HS-5 (cell line): ENCODE measurements around the gene MORN1.
"Not testable (repeated sequence)": the region's sequence is repeated elsewhere in the genome, so short reads cannot be mapped to it uniquely, and the experiment has no call there.

Source experiments
- DNase-seq: peaks from one replicate; pipeline ENCODE4 v3.0.0-alpha.2; 2012; ENCODE audit warnings: low read depth

The MORN1 gene

DNA sequence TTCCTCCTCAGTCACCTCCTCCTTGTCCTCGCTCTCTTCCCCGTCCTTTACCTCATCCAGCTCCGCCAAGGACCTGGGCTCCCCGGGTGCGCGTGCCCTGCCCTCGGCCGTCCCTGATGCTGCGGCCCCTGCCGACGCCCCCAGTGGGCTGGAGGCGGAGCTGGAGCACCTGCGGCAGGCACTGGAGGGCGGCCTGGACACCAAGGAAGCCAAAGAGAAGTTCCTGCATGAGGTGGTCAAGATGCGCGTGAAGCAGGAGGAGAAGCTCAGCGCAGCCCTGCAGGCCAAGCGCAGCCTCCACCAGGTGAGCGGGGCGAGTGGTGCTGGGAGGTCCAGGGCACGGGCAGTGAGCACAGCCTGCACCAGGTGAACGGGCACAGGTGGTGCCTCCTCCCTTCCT lies 87.1 kb downstream of the MORN1 start:
- DNase-seq, result no peak

- no peak for DNase-seq
Observed at GRCh38 chr1:2303781-2304180, 87.6 kb downstream of the MORN1 start.

GRCh38 chr1:2303016-2303775 lies 88.2 kb downstream of the MORN1 start:
- no peak for DNase-seq

- no peak for DNase-seq
Observed at GRCh38 chr1:2302292-2302925, 88.9 kb downstream of the MORN1 start.

GRCh38 chr1:2301607-2302291 lies 89.6 kb downstream of the MORN1 start:
- DNase-seq, result no peak

DNA sequence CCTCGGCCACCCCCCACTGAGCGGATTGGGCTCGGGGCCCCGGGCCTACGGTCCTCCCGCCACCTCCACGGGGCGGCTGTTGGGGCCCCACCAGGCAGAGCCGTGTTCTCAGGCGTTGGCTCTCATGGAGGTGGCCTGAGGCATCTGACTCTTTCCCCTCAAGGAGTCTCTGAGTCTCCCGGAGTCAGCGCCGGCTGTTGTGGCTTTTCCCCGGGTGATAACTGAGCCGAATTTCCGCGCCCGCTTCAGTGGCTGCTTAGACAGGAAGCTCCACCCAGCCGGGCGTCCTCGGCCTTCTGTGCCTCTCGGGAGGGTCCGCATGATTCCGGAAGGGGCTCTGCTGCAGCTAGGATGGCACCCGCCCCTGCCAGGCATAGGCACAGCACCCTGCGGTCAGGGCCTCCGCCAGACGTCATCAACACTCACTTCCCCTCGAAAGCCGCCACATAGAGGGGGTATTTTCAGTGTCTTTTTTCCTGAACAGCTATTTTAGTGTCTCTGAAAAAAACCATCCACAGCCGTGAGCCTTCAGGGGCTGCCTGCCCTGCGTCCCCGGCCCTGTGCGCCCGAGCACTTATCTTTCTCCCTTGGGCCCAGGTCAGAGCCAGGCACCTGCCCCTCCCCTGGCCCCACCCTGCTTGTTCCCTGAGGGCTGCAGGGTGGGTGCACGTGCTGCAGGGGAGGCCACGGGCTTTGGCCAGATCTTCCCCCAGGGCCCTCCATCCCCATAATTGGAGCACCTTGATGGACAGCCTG lies 90.3 kb downstream of the MORN1 start:
- DNase-seq, result no peak

DNA sequence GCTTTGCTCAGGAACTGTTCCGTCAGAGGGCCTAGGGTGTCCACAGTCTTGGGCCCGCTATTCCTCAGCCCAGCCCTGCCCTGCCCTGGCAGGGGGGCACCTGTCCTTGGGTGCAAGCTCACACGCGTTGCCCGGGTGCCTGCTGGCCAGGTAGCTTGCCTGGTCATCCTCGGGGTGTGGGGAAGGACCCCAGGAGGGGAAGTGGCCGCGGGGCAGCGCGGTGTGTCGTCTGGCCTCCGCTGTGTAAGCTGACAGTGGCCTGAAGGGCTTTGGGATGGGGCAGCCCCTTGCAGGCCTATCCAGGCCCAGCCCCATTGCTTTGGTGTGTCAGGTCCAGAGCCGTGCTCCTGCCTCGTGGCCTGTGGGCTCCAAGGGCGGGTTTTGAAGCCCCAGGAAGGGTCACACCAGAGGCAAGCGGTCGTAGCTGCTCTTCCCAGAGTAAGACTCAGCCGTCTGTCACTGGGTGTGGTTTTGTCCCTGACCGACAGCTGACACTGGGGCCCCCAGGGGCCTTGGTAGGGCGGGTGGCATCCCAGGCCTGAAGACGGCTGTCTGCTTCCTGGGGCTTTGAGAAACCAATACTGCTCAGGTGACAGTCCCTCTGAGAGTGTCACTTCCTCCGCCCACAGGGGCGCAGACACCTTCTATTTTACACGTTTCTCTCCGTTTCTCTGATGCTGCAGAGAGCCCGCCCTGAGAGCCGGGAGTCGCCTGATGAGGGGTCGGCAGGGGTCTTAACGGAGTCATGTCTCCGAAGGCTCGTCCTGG lies 91.2 kb downstream of the MORN1 start:
- DNase-seq, result no peak

GRCh38 chr1:2299131-2299627 lies 92.2 kb downstream of the MORN1 start:
- DNase-seq, result no peak

DNA sequence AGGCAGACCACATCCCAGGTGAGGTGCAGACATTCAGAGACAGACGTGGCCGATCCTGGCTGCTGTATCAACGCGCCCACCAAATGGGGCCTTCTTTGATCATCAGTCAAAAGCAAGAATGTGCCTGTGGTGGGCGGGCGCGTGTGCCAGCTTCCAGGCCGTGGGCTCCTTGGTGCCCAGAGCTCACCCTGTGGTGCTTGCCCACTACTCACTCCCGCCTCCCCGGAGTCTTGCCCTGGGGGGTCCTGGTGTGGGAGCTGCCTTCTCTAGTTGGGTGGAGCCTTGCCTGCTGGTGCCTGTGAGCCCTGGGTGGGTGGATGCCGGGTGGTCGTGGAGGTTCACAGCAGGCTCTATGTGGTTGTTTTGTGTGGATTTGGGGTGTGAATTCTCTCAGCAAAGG lies 92.7 kb downstream of the MORN1 start:
- DNase-seq, result no peak

DNA sequence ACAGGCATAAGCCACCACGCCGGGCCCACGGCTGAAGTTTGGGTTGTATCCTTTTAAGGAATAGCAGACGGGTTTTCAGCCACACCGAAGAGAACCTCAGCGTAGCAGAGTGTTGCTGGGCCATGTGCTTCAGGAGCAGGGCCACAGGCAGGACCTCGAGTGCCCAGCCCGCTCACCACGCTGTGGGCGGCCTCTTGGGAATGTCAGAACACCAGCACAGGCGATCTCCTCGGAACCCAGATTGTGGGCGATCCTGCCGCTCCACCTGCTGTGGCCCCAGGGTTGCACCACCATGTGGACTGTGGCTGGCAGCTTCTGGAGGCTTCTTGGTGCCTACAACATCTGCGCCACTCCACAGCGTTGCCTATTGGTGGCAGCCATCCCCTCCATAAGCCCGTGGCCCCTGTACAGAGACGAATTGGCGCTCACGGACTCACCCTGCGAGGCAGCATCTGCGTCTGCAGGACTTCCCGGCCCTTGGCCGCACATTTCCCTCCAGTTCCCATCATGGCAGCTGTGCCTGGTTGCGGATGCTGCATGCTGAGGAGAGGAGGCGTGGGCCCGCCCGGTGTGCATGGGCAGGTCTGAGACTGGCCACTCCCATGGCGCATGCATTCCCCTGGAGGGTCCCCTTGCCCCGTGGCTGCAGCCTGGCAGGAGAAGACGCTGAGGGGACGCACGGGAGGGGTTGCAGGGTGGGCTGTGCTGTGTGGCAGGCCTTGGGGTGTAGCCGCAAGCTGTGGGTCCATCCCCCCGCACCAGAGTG lies 93.9 kb downstream of the MORN1 start:
- DNase-seq, result no peak

DNA sequence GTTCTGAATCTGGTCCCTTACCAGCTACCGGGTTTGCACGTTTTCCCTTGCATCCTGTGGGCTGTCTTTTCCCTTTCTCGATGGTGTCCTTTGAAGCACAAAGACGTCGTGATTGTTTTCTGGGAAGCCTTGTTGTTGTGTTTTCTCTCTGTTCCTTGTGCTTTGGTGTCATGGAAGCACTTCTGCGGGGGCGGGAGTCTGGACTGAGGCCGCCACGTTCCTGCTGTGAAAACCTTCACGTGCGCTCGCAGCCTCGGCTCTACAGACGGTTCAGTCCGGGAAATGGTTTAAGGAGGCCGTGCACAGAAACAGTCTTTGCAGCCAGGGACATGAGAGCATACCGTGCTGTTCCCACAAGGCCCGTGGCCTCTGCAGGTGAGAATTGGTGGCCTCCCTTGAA lies 94.7 kb downstream of the MORN1 start:
- DNase-seq, result no peak

- DNase-seq, result not testable (repeated sequence)
Observed at GRCh38 chr1:2296211-2296610, 95.1 kb downstream of the MORN1 start.

GRCh38 chr1:2295526-2295925 lies 95.8 kb downstream of the MORN1 start:
- DNase-seq, result no peak

DNA sequence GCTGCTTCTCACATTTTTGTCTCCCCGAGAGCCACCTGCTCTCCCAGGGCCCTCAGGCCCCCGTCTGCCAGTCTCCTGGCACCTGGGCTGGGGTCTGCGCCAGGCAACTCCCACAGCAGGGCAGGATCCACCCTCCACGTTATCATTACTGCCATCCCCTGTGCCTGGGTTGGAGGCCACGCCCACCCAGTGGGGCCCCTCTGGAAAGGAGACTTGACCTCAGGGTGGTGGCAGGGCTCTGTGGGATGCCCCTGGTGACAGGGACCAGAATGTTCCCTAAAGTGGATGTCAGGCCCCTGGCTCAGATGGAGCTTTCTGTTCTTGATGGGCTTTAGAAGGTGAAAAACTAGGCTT lies 96.7 kb downstream of the MORN1 start:
- DNase-seq, result no peak

- DNase-seq, result no peak
Observed at GRCh38 chr1:2294033-2294724, 97.2 kb downstream of the MORN1 start.

DNA sequence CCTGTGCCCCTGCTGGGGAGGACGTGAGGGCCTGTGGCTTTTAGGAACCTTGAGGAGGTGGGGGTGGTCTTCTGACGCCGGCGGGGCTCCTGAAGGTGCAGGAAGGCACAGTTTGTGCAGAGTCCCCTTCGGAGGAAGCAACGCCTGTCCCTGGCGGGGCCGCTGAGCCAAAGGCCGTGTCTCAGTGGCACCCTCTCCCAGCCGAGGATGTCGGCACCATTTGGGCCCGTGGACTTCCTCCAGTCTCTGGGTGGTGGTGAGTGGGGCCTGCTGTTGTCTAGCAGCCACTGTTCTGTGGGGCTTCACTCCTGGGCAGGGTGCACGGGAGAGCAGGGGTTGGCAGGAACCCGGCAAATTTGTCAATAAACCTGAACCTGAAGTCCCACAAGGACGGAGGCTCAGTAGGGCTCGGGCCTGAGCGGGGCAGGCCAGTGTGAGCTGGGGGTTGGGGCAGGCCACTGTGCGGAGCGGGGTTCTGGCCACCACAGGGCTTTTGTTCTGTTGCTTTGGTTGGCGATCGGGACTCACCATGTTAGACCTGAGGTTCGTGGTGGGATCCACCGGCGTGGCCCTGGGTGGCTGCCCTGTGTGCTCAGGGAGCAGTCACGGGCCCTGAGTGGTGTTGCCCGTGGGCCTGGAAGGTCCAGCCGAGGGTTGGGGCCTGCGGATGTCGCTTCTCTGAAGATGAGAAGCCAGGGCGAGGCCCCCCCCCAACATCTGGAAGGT lies 98.5 kb downstream of the MORN1 start:
- no peak for DNase-seq

GRCh38 chr1:2291577-2291976 lies 99.8 kb downstream of the MORN1 start:
- DNase-seq, result no peak

DNA sequence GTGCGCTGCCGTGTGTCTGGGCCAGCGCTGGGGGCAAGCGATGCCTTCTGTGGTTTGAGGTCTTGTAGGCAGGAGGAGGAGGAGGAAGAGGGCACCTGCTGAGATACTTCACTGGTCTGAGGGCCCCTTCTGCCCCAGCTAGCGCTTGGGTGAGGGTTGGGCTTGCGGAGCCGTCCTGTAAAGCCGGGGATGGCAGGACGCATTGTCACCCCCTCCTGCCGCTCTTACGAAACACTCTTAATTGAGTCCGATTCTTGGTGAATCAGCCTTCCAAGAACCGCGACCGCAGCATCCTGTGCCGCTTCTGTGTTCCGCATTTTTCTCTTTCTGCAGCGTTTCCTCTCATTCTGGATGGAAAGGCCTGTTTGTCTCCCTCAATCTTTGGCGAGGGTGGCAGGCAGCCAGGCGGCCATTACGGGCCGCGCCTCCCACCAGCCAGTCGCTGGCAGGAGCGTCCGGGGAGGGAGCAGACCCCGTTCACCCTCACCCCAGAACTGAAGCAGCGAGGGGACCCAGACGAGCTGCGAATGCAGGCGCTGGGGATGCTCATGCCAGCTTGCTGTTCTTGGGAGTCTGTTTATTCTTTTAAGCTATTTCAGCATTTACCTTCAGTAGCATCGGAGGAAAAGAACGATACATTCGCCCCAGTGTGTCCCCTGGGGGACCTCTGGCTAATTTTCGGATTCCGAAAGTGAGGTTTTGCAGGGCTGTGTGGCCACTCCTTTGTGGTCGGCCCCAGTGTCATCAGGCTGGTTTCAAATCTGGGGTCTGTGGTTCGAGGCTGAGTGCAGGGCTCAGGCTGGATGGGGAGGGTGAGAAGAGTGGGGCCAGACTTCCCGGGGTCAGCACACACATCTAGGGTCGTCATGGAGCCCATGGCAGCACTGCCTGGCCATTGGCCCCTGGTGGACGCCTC lies 100.5 kb downstream of the MORN1 start:
- peak; percentile 97 for DNase-seq

DNA sequence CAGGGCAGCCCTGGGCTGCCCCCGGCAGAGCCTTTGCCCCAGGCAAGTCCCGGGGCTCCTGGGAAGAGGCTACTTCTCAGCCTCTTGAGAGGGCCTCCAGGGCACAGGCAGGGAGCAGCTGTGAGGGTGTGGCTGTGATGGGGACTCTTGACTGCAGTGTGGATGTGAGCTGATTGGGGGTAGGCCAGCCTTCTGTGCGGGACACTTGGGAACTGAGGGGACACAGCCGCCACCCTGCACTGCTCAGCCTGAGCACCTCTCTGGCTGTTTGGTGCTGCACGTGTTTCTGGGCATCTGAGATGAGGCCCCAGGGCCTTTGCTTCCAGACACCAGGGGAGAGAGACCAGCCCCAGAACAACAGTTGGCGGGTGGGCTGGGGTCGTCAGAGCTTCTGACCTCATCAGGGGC lies 101.2 kb downstream of the MORN1 start:
- no peak for DNase-seq
